Measurements from ENCODE around the gene APLNR.

APLNR gene

GRCh38 chr11:57214494-57214893 is 22.6 kb downstream of the APLNR start:
- peak; percentile 31 for DNase-seq

- DNase-seq: no peak
Observed at GRCh38 chr11:57214098-57214417, 23.0 kb downstream of the APLNR start.

- no peak for DNase-seq
Observed at GRCh38 chr11:57213342-57214097, 23.5 kb downstream of the APLNR start.

- no peak for DNase-seq
Observed at GRCh38 chr11:57210781-57211180, 26.3 kb downstream of the APLNR start.

- DNase-seq: no peak
Observed at GRCh38 chr11:57207168-57207567, 29.9 kb downstream of the APLNR start.

GRCh38 chr11:57205041-57205641 is 31.9 kb downstream of the APLNR start:
- DNase-seq: no peak

GRCh38 chr11:57203882-57204480 is 33.1 kb downstream of the APLNR start:
- DNase-seq: no peak

- DNase-seq: no peak
Observed at GRCh38 chr11:57203359-57203758, 33.7 kb downstream of the APLNR start.

GRCh38 chr11:57202281-57202680 is 34.8 kb downstream of the APLNR start:
- no peak for DNase-seq

GRCh38 chr11:57200917-57201316 is 36.1 kb downstream of the APLNR start:
- no peak for DNase-seq

GRCh38 chr11:57199330-57199729 is 37.7 kb downstream of the APLNR start:
- no peak for DNase-seq

GRCh38 chr11:57197762-57198161 is 39.3 kb downstream of the APLNR start:
- DNase-seq: no peak

- DNase-seq: no peak
Observed at GRCh38 chr11:57196596-57196995, 40.5 kb downstream of the APLNR start.

GRCh38 chr11:57192316-57192715 is 44.7 kb downstream of the APLNR start:
- DNase-seq: no peak

GRCh38 chr11:57191311-57192219 is 45.5 kb downstream of the APLNR start:
- no peak for DNase-seq

GRCh38 chr11:57190548-57190947 is 46.5 kb downstream of the APLNR start:
- DNase-seq: no peak
